C4-2B (cell line): Measurements from ENCODE around the gene CERS5.

Experiments
- ZFX ChIP-seq: fragments of 450-650 bp; IDR thresholded peaks from 2 replicates; pipeline ENCODE4 v1.6.1; 2017
- TF ChIP-seq, protein P1 (sequence below): fragments of 450-650 bp; conservative IDR thresholded peaks from 2 replicates; pipeline ENCODE4 v1.5.1; 2017; ENCODE audit warnings: mild to moderate bottlenecking

DNA sequence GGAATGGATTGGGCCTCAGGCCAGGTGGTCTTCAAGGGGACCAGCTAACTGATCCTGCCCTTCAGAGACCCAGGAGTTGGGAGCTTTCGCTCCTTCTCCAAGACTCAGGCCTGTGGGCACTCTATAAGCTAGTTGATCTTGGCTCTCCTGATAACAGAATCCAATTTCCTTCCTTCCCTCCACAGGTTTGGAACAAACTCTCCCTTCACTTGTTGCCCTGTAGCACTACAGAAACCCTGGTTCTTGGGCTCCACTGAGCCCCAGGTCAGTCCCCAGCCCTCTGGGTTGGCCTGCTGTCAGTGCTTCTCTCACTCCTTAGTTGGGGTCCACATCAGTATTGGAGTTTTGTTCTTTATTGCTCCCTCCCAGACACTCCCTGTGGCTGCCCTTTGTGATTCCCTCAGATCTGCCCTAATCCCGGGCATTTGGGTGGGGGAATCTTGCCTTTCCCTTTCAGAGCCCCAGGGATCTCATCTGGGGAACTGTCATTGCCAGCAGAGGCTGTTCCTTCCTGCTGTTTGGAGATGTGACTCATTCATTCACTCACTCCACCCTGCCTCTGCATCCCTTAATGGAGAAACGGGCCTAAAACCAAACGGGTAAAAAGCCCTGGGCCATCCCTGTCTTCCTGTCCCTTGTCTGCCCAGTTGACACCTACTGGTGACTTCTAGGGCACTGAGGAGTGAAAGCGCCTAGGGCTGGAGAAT lies 67.7 kb downstream of the CERS5 start:
- TF ChIP-seq, protein P1, sequence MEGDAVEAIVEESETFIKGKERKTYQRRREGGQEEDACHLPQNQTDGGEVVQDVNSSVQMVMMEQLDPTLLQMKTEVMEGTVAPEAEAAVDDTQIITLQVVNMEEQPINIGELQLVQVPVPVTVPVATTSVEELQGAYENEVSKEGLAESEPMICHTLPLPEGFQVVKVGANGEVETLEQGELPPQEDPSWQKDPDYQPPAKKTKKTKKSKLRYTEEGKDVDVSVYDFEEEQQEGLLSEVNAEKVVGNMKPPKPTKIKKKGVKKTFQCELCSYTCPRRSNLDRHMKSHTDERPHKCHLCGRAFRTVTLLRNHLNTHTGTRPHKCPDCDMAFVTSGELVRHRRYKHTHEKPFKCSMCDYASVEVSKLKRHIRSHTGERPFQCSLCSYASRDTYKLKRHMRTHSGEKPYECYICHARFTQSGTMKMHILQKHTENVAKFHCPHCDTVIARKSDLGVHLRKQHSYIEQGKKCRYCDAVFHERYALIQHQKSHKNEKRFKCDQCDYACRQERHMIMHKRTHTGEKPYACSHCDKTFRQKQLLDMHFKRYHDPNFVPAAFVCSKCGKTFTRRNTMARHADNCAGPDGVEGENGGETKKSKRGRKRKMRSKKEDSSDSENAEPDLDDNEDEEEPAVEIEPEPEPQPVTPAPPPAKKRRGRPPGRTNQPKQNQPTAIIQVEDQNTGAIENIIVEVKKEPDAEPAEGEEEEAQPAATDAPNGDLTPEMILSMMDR = no peak
- no peak for TF ChIP-seq ZFX
